ENCODE data around the gene SOX3.

- TF ChIP-seq CTCF (conservative IDR thresholded peaks at IDR 0.05; ENCODE audit: low read depth, low read length): no peak
- peak; percentile 6 for TF ChIP-seq EZH2 (IDR thresholded peaks at IDR 0.05; ENCODE audit: borderline replicate concordance, low read depth, low read length, poor library complexity, severe bottlenecking)
These were observed 2.9 kb downstream of the SOX3 start for GRCh38 chrX:140501940-140502468.
